GM15510 (cell line): Measurements from ENCODE around the gene KNDC1.

Experiments
- POLR2A ChIP-seq: IDR thresholded peaks from 3 replicates; pipeline ENCODE4 v1.6.1; 2011; ENCODE audit warnings: borderline replicate concordance; ENCODE audit not compliant: insufficient read length; ENCODE audit errors: extremely low read depth

The KNDC1 gene

DNA sequence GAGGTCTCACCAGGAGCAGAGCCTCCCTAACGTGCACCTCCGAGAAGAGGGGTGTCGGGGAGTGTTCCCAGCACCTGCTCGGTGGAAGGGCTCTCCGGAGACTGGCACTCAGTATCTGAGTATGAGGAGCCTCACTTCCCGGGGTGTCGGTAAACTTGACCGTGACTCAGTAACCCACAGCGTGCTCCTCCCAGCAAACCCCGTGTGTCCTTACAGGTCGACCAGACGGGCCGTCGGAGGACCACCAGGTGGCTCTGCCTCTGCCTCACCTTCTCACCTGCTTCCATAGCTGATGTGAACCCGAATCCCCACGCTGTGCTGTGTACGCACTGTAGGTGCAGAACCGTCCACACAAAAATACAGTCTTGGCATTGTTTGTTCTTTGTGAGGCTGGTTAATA, 29.0 kb upstream of the KNDC1 start:
- no peak for TF ChIP-seq POLR2A

DNA sequence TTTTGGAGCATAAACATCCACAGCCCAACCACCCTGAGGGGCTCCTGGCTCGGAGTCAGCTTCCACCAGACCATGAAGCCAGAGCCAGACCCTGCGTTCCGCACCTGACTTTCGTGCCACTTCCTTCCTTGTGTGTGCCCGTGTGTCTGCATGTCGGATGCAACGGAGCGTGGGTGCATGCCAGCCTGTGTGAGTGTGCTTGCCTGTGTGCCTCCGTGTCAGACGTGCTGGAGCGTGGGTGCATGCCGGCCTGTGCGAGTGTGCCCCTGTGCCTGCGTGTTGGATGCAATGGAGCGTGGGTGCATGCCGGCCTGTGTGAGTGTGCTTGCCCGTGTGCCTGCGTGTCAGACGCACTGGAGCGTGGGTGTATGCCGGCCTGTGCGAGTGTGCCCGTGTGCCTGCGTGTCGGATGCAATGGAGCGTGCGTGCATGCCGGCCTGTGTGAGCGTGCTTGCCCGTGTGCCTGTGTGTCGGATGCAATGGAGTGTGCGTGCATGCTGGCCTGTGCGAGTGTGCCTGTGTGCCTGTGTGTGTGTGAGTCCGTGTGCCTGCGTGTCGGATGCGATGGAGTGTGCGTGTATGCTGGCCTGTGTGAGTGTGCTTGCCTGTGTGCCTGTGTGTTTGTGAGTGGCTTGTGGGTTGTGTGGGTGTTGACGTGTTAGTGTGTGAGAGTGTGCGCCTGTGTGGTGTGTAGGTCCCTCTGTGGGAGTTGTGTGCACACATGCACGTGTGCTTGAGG, 28.1 kb upstream of the KNDC1 start:
- TF ChIP-seq POLR2A, result no peak

DNA sequence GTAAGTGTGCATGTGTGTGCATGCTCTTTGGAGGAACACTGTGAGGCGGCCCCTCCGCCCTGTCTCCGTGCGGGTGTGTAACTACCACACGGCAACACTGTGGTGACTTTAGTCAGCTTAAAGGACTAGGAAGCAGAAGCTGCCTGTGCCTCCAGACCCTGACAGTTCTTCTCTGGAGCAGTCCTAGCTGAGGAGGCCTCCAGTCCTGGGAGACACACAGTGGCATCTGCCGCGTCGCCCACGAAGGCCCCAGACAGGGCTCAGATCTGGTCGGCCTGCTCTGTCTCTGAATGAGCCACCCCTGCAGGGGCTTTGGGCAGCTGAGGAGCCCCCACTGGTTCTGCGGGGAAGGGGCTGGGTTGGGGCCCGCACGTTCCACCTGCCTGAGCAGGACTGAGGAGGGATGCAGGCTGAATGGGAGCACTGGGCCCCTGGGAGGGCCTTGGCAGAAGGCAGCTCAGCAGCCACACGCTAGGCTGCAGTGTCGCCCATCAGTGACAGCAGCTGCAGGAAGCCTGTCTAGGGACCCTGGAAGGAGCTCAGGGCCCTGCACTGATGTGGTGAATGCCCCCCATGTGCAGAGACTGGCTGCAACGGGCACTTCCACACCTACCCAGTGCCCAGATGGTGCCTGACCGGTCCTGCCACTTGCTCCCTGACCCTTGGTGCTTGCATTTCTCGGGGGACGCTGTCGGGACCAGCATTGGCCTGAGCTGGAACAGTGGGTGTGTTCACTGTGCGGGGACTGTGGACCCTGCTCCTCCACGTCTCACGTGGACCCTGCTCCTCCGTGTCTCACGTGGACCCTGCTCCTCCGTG, 27.3 kb upstream of the KNDC1 start:
- no peak for TF ChIP-seq POLR2A

DNA sequence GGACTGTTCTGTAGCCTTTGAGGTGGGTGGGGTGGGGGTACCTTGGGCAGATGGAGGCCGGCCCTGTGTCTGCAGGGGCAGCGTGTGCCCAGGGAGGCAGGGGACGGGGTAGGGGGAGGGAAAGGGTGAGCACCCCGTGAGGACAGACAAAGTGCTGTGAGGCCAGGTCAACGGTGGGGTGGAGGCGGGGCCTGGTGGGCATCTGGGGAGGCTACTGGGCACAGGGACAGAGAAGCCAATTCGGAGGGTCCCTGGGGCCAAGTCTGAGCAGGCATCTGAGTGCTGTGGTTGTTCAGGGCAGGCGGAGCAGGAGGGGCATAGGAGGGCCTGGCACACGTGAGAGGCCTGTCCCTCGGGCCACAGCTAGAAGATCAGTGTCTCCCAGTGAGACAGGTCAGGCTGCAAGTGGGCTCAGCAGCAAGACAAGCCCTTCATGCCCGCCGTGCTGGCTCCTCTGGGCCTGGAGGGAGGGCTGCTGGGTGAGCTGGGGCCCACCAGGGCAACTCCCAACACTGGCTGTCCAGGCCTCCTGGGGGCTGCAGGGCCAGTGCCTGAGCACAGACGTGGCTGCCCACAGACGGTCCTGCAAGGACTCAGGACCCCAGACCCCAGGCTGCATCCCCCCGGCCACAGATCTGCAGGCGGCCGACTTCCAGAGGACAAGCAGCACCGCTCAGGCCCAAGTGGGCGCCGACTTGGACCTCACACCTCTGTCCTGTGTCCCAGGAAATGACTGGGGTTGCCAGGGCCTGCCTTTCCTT, 26.4 kb upstream of the KNDC1 start:
- TF ChIP-seq POLR2A, result no peak

DNA sequence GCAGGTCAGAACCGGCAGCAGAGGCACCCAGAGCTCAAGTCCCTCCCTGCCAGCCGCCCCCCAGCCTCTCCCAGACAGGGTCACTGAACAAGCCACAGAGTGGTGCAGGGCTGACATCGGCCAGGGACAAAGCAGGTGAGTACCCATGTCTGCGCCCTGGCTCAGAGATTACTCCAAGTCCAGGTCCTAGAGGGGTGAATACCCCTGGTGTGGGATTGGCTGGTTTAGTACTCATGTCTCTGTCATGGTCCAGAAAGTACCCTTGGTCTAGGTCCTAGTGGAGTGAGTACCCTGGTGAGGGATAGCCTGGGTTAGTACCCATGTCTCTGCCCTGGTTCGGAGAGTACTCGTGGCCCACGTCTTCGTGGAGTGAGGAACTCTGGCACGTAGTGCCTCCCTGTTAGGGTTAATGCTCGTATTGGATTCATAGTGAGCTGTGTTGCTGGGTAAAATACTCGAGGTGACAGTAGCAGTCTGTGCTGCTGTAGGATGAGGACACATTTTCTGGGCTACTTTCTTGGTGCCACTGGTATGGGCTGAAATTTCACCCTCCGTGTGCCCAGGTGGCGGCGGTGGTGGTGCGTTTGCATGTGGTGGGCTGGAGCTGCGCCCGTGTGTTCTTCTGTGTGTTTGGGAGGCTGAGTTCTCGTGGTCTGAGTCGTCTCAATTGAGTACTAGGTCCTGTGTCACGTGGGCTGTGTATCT, 25.5 kb upstream of the KNDC1 start:
- no peak for TF ChIP-seq POLR2A

DNA sequence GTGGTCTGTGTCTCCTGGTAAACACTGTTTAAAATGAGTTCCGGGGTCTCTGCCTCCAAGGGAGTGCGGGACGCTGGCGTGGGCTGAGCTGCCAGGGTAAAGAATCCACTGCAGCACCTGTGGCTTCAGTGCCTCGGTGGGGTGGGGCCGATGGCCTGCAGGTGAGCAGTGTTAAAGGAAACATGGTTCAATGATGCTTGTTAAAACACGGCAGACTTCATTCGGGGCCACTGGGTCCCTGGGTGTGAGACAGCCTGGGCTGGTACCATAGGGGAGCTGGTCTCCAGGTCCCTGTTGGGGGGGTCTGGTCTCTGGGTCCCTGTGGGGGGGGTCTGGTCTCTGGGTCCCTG, 24.9 kb upstream of the KNDC1 start:
- no peak for TF ChIP-seq POLR2A

DNA sequence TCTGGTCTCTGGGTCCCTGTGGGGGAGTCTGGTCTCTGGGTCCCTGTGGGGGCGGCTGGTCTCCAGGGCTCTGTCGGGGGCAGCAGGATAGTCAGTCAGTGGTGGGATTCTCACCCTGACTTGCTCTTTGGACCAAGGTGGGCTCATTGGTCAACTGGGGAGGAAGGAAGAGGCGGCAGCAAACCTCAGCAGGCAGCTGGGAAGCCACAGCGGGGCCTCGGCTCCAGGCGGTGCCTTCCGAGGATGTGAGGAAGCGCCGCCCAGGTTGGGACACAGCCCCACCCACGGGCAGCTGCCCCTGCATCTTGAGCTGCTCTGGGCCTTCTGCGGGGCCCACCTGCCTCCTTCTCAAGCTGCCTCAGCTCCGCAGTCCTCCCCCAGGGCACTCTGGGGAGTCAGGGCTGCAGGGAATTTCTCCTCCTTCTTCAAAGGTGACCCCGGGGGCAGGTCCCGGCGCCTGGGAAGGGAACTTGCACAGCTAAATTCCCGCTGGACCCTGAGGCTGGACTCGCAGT, 20.4 kb upstream of the KNDC1 start:
- no peak for TF ChIP-seq POLR2A

DNA sequence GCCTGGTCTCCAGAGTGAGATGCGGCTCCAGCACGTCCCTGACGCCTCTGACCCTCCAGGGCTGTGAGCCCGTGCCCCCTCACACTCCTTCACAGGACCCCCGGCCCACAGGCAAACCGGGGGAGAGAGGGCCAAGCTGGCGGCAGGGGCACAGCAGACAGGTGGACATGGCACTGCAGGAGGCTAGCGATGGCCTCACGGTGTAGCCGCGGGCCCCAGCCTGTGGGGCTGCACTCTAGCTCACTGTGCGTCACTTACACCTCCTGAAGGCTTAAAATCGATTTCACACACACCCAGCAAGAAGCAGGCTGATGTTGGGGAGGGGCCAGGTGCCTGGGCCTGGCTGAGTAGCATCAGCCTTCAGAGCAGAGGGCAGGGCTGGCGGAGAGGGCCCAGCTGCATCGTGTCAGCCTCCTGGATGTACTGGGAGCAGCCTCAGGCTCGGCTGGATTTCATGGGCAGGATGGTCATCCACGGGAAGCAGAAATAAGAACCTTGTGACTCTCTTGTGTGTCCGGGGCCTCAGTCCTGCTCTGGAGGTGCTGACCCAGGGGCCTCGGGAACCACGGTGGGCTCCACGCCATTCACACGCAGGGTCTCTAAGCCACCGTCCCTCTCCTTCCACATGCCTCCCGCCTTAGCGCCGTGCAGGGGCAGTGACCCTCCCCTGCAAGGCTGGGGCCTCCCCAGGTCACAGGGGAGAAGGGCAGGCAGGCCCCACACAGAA, 19.4 kb upstream of the KNDC1 start:
- no peak for TF ChIP-seq POLR2A

DNA sequence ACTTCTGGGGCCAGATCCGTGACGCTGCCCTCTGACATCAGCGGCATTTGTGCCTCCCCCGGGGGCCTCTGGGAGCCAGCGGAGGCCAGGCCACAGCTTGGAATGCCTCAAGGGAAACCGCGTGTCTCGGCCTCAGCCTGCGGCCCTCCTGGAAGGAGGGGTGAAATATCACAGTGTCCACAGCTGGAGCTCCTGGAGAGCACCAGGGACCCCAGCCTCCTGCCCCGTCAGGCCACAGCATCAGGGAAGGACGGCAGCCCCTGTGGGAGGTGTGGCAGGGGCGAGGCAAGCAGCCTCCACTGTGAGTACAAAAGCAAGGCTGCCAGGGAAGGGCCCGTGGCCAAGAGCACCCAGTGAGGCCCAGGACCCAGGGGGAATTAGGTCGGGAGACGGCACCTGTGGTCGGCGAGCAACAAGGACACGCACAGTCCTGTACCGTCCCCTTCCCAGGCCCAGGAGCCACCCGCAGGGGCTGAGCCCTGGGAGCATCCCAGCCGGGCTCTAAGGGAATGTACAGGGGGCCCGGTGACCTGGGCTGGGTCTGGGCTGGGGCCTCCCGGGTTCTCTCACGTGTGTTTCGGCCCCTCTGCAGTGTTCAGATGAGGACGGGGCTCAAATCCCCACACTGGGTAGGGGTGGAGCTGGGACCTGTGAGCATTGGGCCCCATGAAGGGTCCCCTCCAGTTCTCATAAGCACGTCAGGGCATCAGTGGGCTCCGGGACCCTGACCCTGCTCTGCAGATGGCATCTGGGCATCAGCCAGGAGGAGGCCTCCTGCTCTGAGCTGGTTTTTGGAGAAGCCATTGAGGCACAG, 18.7 kb upstream of the KNDC1 start:
- TF ChIP-seq POLR2A, result no peak

DNA sequence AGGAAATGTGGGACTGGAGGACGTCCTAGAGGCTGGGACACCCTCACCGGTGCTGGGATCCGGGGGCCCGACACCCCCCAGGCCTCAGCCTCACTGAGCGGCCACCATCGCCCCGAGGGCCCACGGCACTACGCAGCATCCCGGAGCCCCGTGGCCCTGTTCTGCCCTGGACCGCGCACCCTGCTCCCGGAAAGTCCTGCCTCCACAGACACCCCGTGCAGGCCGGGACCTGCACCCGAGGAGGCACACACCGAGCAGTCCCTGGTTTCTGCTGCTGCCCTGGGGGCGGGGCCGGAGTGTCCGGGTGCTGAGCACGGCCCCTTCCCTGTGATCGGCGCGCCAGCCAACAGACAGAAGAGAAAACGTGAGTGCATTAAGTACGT, 18.1 kb upstream of the KNDC1 start:
- TF ChIP-seq POLR2A, result no peak

DNA sequence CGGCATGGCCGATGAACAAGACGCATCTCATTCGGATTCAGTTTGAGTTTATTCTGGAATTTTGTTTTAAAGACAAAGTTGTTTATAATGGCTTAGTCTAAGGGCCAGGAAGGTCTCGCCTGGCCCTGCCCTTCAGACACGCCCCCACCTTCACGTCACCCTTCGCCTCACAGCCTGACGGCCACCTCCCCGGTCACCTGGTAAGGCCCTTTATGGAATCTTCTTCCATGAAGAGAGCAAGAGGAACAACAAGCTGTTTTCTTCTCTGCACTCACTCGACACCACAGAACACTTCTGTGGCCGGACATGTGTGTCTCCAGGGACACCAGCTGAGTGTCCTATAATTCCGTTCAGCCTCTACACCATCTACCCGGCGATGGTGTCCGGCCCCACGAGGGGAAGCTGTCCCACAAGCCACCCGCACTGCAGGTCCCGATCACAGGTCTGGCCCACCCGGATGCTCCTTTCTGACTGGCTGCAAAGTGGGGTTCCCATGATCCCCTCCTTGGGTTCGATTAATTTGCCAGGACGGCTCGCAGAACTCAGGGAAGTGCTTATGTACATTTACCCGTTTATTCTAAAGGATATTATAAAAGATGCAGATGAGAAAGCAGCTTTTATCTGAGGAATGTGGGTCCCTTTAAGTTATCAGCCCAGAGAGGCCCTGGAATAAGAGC, 17.4 kb upstream of the KNDC1 start:
- TF ChIP-seq POLR2A, result no peak

DNA sequence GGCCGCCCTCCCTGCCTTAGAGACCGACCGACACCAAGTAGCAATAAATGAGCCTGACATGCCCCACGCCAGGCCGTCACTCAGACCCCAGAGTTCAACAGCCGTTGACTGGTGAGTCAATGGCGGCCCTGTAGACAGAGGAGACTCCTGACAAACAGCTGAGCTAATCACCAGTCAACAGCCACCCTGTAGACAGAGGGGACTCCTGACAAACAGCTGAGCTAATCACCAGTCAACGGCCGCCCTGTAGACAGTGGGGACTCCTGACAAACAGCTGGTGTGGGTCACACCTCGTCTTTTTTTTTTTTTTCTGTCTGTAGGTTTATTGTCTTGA, 16.9 kb upstream of the KNDC1 start:
- no peak for TF ChIP-seq POLR2A

DNA sequence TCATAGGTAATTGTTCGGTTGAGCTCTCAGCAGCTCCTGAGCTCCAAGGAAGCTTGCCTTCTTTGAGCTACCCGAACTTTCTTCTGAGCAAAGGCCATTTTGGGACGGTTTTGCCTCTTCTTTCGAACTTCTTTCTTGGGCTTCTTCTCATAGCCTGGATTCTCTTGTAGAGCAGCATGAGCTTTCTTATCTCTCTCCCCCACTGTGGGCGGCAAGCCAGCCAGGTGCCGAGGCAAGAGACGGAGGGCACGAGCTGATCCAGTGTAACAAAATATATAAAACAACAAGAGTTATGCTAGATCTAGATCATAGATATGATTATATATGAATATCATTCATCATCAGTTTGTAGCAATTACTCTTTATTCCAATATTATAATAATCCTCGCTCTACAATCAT, 16.5 kb upstream of the KNDC1 start:
- no peak for TF ChIP-seq POLR2A
